Right ventricle myocardium superior (tissue), 1 donor: ENCODE measurements around the gene SLC12A8. TPM values are rescaled to one million over a fixed set of nuclear protein-coding genes. Genes with fewer than 3 reads are reported as not detected.

Experiments used
- ATAC-seq: fragments of 200-7000 bp; cut with Tn5 transposase; one replicate; pipeline ENCODE4 v1.9.1; 2020; ENCODE audit warnings: mild to moderate bottlenecking; ENCODE audit not compliant: poor library complexity
- DNase-seq: peaks from one replicate; pipeline ENCODE4 v3.0.0-alpha.2; 2020
- intact Hi-C: fragments of 100-400 bp; cut with DNase I; formaldehyde crosslinking; loops from one replicate; pipeline ENCODE4 v1.11.2; 2022
- total RNA-seq: library from RNA; stranded (reverse); fragmentation: NEBNext Ultra II Directional; extraction: Animal tissue kit (Norgen Biotek cat#: 25700); gene quantifications from one replicate; pipeline ENCODE4 v1.2.1, GENCODE V29; 2021
- donor health status: DM: no; HTN: yes; CAD: no; lungs with severe emphysema.

The SLC12A8 gene
- total RNA-seq, 1 donor from 2014 or later: 0.30 TPM

DNA sequence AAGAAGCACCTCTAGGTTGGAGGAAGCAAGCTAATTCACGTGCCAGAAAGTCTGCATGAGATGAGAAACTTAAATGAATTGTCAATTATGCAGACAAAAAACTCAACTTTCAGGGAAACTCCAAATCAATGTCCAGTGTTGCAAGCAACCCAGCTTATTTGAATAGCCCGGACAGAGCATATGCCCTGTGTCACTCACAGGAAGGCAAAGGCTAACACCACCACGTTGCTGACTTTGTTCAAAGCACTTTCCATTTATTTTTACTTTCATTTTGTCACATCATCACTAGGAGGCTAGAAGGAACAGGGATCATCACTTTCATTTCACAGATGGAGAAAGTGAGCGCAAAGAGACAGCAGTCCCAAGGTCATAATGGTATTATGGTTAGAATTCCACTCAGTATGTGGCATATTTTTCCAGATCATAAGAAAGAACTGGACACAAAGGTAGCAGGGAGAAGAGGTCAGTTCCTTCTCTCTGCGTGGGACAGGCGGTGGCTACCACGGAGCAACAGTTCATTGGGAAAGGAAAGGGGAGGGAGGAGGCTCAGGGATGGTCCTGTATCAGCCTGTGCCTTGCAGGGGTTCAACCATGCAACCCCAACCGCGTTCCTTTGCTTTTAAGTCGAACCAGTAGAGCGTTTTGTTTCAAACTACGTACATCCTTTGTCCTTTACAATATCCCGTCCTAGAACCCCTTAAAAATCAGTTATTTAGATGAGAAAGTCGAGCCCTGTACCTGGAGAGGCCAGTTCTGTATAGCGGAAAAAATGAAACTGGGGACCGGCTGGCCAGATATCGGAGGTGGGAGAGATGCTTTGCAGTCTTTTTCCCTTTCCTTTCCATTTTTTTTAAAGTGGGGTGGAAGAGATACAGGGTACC, 157.9 kb downstream of the SLC12A8 start:
- DNase-seq (no peak), ATAC-seq (no peak)
- intact Hi-C loops: loop anchor here (10.0 kb wide), 1 partner anchor 50 kb away; no protein-coding TSS in a partner anchor

DNA sequence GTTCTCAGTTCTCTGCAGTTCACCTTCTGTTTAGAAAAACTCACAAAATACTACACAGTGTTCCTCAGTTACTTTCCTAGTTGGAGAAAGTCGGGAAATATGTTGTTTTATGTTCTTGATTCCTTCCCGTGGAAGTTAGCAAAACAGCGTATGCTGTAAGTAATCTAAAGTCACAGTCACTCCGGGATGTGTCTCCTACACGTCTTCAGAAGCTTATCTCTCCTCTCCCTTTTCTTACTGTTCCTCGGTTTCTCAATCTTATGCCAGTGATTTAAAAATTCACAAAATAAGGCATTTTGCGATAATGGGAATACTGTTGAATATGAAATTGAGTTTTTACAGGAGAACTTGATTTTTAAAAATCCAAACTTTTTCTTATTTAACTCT, 158.5 kb downstream of the SLC12A8 start:
- no peak for ATAC-seq

DNA sequence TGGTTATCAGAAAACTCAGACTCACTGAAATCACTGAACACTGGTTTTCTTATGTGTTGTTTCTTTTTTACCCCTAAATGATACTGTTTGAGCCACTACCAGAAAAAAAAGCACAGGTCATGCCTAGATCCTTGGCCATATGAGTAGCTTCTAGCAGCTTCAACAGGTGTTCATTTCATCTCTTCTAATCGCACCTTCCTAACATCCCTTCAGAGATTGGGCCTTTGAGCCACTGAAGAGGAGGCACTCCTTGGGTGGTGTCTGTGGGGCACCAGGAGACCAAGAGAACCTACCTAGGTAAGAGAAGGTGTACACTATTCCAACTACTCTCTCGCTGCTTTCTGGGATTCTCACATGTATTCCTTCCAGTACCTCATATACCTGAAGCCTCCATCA, 159.2 kb downstream of the SLC12A8 start:
- ATAC-seq (no peak), DNase-seq (no peak)
- intact Hi-C loops: loop anchor here (10.0 kb wide), 1 partner anchor 49 kb away; no protein-coding TSS in a partner anchor

More for the DNA sequence above, 158.5 kb downstream of the SLC12A8 start:
- intact Hi-C loops: loop anchor here (10.0 kb wide), 1 partner anchor 49 kb away; no protein-coding TSS in a partner anchor
- DNase-seq: no peak

DNA sequence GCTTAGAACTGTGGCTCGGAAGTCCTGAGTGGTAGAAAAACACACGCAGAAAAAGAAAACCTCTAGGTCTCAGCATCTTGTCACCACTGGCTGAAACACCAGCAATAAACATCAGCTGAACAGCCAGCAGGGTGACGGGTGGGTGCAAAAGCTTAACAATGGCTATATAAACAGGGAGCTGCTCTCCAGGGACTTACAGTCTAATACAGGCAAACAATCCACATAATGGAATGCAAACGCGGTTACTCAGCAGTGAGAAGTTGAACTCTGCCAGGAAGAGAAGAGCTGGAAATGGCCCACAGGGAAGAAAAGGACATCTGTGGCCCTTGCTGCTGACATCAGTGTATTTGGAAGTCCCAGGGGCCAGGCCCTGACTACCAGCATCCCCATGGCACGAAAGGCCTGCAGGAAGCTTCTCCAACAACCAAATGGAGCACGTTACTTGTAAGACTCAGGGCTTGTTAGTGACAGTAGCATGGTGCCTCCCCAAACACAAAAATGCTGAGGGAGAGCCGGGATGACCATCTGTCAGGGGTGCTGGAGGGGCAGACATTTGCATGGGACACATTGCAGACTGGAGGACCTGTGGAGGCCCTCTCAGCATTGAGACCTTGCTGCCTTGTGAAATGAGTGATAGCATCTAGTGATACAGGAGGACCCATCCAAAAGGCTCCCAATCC, 159.8 kb downstream of the SLC12A8 start:
- DNase-seq (no peak), ATAC-seq (no peak)
- intact Hi-C loops: loop anchor here (10.0 kb wide), 1 partner anchor 48 kb away; no protein-coding TSS in a partner anchor

DNA sequence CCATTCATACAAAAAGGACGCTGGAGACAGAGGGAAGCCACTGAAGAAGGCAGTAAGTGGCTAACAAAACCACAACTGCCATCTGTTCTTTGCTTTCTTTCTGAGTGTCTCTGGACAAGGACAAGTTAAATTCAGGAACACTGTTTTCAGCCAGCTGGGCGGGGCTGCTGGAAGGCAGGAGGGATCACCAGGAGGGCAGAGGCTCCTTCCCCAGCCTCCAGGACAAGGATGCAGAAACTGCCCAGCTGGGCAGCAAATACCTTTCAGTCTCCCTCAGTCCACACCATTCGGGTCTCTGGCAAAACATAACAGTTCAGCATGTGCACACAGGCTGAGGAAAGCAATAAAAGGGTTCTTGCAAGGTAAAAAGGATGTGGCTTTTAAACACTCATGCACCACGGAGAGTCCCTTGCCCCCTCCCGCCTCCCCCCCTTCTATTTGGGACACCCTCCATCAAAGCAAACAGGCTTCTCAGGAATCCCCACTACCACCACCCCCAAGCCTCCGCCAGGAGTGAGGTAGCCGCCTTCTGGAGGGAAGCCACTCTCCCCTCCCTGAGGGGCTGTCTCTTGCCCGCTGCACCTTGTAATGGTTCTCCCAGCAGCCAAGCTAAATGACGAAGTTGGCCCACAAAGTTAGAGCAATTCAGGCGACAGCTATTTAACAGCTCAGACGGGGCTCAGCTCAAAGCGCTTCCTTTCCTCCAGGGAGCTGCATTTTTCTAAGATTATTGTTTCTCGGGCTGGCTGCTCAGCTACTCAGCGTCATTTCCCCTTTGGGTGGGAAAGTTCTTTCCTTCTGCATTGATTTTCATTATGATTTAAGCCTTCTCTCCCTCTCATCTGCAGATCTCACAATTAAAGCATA, 160.6 kb downstream of the SLC12A8 start:
- ATAC-seq: peak; percentile 33
- peak; percentile 78 for DNase-seq
- intact Hi-C loops: loop anchor here (10.0 kb wide), 1 partner anchor 47 kb away; no protein-coding TSS in a partner anchor

DNA sequence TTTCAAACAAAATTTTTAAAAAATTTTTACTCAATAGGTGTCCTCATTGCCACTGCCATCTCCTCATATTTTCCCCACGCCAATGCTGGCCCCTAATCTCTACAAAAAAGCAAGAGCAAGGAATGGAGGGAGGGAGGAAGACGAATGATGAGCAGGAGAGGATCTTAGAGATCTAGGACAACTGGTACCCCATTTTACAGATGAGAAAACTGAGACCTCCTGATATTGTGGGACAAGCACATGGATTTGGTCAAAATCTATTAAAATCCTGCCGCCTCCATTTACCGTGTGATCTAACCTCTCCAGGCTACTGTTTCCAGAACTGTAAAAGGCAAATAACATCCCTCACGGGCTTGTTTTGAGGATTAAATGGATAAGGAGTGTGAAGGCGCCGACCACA, 161.3 kb downstream of the SLC12A8 start:
- intact Hi-C loops: loop anchor here (10.0 kb wide), 1 partner anchor 46 kb away; no protein-coding TSS in a partner anchor
- ATAC-seq (no peak), DNase-seq (no peak)

DNA sequence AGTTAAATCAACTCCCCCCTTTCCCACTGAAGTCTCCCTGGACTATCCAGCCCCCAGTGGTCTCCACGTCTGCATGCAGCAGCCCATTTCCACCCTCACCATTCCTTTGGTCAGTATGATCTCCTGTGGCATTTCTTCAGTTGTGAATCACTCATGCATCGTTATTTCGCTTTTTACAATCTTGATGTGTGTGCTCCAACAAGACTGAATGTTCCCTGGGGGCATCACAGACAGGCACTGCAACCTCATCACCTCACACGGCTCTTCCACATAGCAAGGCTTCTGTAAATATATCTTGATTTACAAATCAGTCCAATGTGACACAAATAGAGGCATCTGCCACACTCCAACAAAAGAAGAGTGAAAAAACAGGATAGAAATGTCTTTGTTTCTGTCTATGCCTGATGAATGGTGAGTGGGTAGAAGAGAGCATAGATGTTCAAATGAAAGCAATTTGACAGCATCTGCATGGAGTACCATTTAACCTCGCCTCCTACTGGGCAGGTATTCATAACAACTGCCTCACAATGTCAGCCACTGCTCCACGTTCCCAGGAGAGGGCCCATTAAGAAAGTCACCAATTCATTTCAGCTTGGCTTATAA, 162.0 kb downstream of the SLC12A8 start:
- ATAC-seq: no peak
- intact Hi-C loops: loop anchor here (10.0 kb wide), 1 partner anchor 46 kb away; no protein-coding TSS in a partner anchor
- DNase-seq: no peak

DNA sequence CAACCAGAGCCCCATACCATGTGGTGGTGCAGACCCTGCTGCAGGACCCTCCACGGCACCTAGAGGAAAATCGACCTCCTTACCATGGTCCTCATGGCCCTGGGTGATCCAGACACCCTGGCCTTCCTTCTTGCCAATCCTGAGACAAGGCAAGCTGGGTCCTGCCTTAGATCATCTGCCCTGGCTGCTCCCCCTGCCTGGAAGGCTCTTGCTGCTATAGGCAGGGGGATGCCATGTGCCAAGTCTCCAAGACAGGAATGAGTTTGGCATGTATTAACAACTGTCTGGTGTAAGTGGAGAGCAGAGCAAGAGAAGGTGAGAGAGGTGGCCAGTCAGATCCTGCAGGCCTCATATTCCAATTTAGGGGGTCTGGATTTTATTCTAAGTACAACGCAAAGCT, 164.3 kb downstream of the SLC12A8 start:
- DNase-seq (no peak), ATAC-seq (no peak)
- intact Hi-C loops: no loop called here

DNA sequence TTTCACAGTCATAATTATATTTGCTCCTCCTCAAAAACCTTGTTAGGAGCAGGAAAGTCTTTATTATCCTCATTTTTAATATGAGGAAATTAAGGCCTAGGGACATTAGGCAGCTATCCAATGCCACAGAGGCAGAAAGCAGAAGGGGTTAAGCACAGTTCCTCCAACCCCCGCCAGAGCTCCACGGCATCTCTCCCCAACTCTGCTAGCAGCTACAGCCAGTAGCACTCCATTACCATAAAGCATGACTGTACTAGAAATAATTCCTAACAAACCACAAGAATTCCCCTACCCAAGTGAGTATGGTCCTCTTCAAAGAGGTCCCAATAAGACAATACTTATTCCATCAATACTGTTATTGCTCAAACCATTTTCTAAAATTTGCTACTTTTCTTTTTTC, 166.6 kb downstream of the SLC12A8 start:
- DNase-seq (no peak), ATAC-seq (no peak)
- intact Hi-C loops: no loop called here

DNA sequence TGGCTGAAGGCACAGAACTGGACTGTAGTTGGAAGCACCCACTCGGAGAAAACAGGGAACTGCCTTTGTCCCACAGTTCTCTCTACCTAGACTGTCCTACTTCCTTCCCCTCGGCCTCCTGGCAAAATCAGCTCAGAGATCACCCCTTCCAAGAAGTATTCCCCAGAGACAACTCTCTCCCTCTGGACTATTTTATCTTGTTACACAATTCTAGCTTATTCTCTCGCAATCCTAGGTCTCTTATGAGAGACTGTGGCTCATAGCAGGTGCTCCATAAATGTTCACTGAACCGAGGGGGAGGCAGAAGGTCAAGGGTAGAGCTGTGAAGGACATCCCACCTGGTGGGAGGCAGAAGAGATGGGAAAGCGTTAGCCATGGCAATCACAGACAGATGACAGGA, 167.4 kb downstream of the SLC12A8 start:
- ATAC-seq: no peak
- intact Hi-C loops: no loop called here
- no peak for DNase-seq

DNA sequence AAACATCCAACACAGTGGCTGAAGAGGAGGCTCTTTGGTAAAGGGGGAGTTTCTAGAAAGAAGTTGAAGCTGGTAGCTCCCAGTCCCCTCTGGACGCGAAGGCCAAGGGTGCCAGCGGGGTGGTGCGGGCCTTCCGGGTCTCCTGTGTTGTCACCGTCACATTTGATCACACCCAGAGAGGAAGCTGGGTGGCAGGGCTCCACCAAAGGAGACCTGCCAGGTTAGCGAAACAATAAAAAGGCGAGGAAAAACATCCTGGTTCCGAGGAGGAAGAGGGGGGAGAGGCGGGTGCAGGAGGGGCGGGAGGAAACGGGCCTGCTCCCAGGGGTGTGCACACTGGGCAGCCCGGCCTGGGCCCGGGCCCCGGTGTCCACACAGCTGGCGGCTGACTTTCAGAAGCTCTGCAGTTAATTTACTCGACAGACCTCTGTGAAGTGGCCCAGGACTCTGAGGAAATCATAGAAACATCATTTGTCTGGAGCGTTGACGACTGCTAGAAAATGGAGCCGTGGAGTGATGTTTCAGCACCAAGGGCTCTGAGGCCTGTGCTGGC, 168.9 kb downstream of the SLC12A8 start:
- peak; percentile 76 for DNase-seq
- intact Hi-C loops: no loop called here

DNA sequence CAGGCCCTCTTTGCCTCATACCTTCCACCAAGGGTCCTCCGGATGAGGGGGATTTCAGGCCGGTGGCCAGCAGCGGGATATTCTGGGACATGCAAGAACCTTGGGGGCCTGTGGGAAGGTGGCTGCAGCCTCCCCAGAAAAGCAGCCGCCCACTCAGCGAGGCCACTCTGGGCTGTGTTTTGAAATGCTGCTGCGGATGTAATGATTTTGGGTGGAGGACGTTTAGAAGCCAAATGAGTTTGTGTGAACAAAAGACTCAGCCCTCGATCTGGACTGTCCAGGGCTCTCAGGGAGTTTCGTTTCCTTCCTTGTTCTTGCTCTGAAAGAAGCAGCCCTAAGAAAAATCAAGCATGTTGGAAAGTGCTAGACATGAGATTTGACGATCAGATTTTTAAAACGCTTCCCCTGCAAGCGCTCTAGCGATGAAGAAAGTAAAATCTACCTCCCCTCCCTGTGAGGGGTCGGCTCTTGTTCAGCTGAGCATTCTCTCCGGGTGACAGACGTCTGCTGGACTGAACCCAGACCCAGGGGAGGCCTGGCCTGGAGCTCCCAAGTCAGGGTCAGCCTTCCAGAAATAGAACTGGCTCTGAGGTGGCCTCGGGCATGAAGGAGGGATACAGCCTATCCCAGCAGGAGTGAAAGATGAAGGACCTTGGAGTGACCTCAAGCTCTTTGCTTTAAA, 169.7 kb downstream of the SLC12A8 start:
- intact Hi-C loops: no loop called here
- DNase-seq: peak; percentile 69
- peak; percentile 79 for ATAC-seq

More for the DNA sequence above, 168.9 kb downstream of the SLC12A8 start:
- peak; percentile 51 for ATAC-seq

DNA sequence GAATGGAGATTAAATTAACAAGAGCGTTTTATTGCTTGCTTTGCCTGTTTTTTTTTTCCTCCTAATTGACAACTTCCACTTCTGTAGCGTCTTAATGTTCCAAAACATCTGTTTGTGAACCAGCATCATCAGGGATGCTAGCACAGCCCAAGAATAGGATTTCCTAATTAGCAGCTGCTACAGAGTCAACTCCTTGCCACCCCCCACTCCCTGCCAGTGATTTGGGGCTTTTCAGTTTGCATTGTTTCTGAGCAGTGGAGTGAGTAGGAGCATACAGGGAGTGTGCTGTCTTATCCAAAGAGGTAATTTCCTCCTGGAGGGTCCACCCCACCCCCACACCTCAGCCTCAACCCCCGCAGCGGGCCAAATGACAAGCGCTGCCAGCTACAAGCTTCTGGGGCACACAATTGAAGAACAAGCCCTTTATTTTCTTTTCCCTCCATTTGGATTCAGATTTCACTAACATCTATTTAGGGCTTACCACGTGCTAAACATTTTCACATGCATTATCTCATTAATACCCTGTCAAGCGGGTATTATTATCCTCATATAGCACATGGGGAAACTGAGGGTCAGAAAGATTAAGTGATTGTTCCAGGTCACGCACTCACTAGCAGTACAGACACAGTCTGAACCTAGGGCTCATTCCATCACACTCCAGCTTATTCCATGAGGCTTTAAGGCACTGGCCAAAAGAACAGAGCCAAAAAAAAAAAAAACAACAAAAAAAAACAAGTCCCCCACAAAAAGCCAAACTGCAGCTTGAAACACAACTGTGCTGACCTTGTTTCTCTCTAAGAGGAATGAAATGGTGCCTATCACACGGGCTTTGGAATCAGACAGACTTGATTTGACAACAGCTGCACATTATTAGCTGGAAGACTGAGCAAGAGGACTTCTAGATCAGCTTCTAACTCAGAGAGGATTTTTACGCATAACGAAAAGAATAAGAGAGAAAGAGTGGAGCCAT, 173.1 kb downstream of the SLC12A8 start:
- intact Hi-C loops: no loop called here
- ATAC-seq: peak; percentile 16

DNA sequence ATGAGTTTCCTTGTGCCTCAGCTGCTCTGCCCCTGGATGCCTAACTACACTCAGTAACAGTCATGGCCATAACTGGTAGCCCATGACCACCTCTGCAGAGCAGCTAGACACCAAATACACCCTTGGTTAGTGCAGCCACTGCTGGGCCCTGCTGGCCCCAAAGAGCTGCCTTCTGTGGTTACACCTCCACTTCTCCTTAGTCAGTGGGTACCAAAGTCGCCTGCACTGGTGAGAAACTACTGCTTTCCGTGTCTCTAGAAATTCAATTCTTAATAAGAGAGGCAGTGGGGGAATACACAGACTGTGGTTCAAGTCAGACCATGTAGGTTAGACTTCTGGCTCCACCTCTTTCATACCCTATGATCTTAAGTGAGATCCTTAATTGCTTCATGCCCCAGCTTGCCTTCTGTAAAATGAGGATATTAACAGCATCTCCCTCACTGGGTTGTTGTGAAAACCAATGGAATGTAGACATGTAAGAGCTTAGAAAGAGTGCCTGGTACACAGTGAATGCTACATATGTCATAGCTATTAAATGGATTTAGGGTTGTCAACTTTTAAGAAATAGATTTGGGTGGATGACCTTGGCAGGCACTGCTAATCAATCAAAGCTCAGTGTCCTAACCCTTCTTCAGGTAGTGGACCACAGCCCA, 174.9 kb downstream of the SLC12A8 start:
- no peak for ATAC-seq
- no peak for DNase-seq
- intact Hi-C loops: no loop called here

More for the DNA sequence above, 173.1 kb downstream of the SLC12A8 start:
- no peak for DNase-seq

DNA sequence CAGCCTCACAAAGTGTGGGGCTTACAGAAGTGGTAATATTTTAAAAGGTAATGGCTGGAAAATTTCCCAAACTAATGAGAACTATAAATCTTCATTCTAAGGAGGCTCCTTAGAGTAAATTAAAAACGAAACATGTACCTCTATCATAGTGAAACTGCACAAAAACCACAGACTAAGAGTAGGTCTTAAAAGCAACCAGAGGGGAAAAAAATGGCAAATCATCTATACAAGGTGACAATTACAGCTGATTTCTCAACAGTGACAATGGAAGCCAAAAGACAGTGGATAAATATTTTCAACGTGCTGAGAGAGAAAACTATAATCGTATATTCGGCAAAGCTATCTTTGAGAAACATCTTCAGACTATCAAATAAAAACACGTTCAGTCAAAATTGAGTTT, 177.3 kb downstream of the SLC12A8 start:
- DNase-seq (no peak), ATAC-seq (no peak)
- intact Hi-C loops: no loop called here

DNA sequence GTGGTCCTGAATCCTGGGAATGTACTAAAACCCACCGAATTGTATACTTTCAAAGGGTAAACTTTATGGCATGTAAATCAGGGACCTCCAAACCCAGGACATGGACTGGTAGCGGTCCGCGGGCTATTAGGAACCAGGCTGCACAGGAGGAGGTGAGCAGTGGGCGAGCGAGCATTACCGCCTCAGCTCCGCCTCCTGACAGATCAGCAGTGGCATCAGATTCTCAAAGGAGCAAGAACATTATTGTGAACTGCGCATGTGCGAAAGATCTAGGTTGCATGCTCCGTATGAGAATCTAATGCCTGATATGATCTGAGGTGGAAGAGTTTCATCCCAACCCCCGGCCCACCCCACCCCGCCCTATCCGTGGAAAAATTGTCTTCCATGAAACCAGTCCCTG, 178.9 kb downstream of the SLC12A8 start:
- DNase-seq (no peak), ATAC-seq (no peak)
- intact Hi-C loops: no loop called here
